ENCODE results near the gene HOXD11. TPM values are rescaled to one million over a fixed set of nuclear protein-coding genes. Genes with fewer than 3 reads are reported as not detected.

The HOXD11 gene
- polyA plus RNA-seq, 1 experiment: not detected

- POLR2A ChIA-PET: no interaction called here
- no peak for DNase-seq (ENCODE audit: low read depth, low spot score)
- Histone ChIP-seq H3K27ac (ENCODE audit: low read depth, low read length) (no peak overlapping the region), H3K9me3 (ENCODE audit: control insufficient read depth, insufficient read depth, low read length) (peaks cover 14% of the 10 kb centered on the region; the same call in 1 of the 2 replicates), H3K4me3 (ENCODE audit: low read depth, low read length) (no peak overlapping the region), H3K27me3 (ENCODE audit: control insufficient read depth, insufficient read depth, low read length) (peaks cover 93% of the 10 kb centered on the region)
- CTCF ChIA-PET: interaction anchor here (1.0 to 1.8 kb wide), 6 partner anchors 15 to 992 kb away, joined by 3 to 8 read pairs (median 4); no protein-coding TSS in a partner anchor
- TF ChIP-seq CTCF (IDR thresholded peaks at IDR 0.05; ENCODE audit: low read depth, low read length): no peak
Observed at GRCh38 chr2:176155356-176156044, 48.4 kb downstream of the HOXD11 start.

GRCh38 chr2:176156301-176156806 is 49.3 kb downstream of the HOXD11 start:
- no peak for TF ChIP-seq CTCF (IDR thresholded peaks at IDR 0.05; ENCODE audit: low read depth, low read length)
- H3K9me3 ChIP-seq (ENCODE audit: control insufficient read depth, insufficient read depth, low read length): peaks cover 9% of the 10 kb centered on the region; the same call in 1 of the 2 replicates
- H3K27ac ChIP-seq (ENCODE audit: low read depth, low read length): no peak overlapping the region
- H3K4me3 ChIP-seq (ENCODE audit: low read depth, low read length): no peak overlapping the region
- CTCF ChIA-PET: interaction anchor here (1.3 to 1.4 kb wide), 2 partner anchors 29 to 992 kb away, joined by 3 to 4 read pairs; no protein-coding TSS in a partner anchor
- peaks cover 92% of the 10 kb centered on the region for H3K27me3 ChIP-seq (ENCODE audit: control insufficient read depth, insufficient read depth, low read length)
- no peak for DNase-seq (ENCODE audit: low read depth, low spot score)
- POLR2A ChIA-PET: no interaction called here

- DNase-seq (ENCODE audit: low read depth, low spot score): no peak
- no peak within 1 kb of the TSS for H3K27ac ChIP-seq (ENCODE audit: low read depth, low read length)
- TF ChIP-seq CTCF (IDR thresholded peaks at IDR 0.05; ENCODE audit: low read depth, low read length): no peak
- no peak within 1 kb of the TSS for H3K4me3 ChIP-seq (ENCODE audit: low read depth, low read length)
- POLR2A ChIA-PET: no interaction called here
- CTCF ChIA-PET: interaction anchor here (1.4 kb wide), 1 partner anchor 991 kb away, joined by 3 read pairs; no protein-coding TSS in a partner anchor
- peaks cover 9% of the 10 kb centered on the region; the same call in 1 of the 2 replicates for H3K9me3 ChIP-seq (ENCODE audit: control insufficient read depth, insufficient read depth, low read length)
- H3K27me3 ChIP-seq (ENCODE audit: control insufficient read depth, insufficient read depth, low read length): peaks cover 92% of the 10 kb centered on the region
Observed at GRCh38 chr2:176156807-176157498, 49.9 kb downstream of the HOXD11 start, which contains the start of gene HOXD3. Gene HOXD3 (plus strand): TSS chr2:176157307. CDS start chr2:176169115, 11,808 bp downstream.

GRCh38 chr2:176157499-176158185 is 50.6 kb downstream of the HOXD11 start:
- Histone ChIP-seq H3K27me3 (ENCODE audit: control insufficient read depth, insufficient read depth, low read length) (peaks cover 92% of the 10 kb centered on the region), H3K27ac (ENCODE audit: low read depth, low read length) (no peak overlapping the region), H3K4me3 (ENCODE audit: low read depth, low read length) (no peak overlapping the region), H3K9me3 (ENCODE audit: control insufficient read depth, insufficient read depth, low read length) (peaks cover 9% of the 10 kb centered on the region; the same call in 1 of the 2 replicates)
- ChIA-PET CTCF (interaction anchor here (0.7 kb wide), 1 partner anchor 396 kb away, joined by 11 read pairs; no protein-coding TSS in a partner anchor), POLR2A (no interaction called here)
- no peak for DNase-seq (ENCODE audit: low read depth, low spot score)
- no peak for TF ChIP-seq CTCF (IDR thresholded peaks at IDR 0.05; ENCODE audit: low read depth, low read length)

All from AG04450 (cell line).